Panc1 (cell line): ENCODE results near the gene NELFCD. TPM values are rescaled to one million over a fixed set of nuclear protein-coding genes. Genes with fewer than 3 reads are reported as not detected.

ENCODE experiments used
- ATAC-seq: fragments of 200-7000 bp; cut with Tn5 transposase; 2 replicates; pipeline ENCODE4 v1.9.1; 2020; ENCODE audit warnings: mild to moderate bottlenecking, moderate library complexity
- BruUV-seq: library from RNA; stranded (reverse); fragments of 400-500 nt; replicated peaks from 2 replicates; lab custom pipeline; 2021; lab: Mats Ljungman, UMichigan
- CTCF ChIA-PET: fragments of 300-600 bp; sonication (Branson Sonifier 250); formaldehyde crosslinking; loops from one replicate; lab custom pipeline; 2022; ENCODE audit warnings: antibody characterized with exemption; lab: Charles Lee
- POLR2A ChIA-PET: fragments of 300-600 bp; sonication (Branson Sonifier 250); formaldehyde crosslinking; loops from one replicate; lab custom pipeline; 2022; ENCODE audit warnings: antibody characterized with exemption; lab: Charles Lee
- DNase-seq: peaks from one replicate; pipeline ENCODE4 v3.0.0-alpha.2; 2010; ENCODE audit warnings: low read depth, low spot score
- H3K27ac ChIP-seq: 2 replicates; pipeline ENCODE4 v1.5.1; 2011; ENCODE audit warnings: mild to moderate bottlenecking, low read length, inconsistent platforms
- H3K27me3 ChIP-seq: fragments of 200-500 bp; sonication (Bioruptor generic); 2 replicates; pipeline ENCODE4 v1.6.0; 2014; ENCODE audit warnings: low read length, inconsistent platforms; ENCODE audit not compliant: control insufficient read depth, insufficient read depth
- H3K36me3 ChIP-seq: fragments of 200-500 bp; sonication (Bioruptor generic); 2 replicates; pipeline ENCODE4 v1.5.1; 2014; ENCODE audit warnings: inconsistent platforms, mild to moderate bottlenecking, low read length, moderate library complexity; ENCODE audit not compliant: control insufficient read depth, insufficient read depth
- H3K4me1 ChIP-seq: 2 replicates; pipeline ENCODE4 v1.5.1; 2011; ENCODE audit warnings: inconsistent platforms, mild to moderate bottlenecking, low read length, moderate library complexity; ENCODE audit not compliant: control insufficient read depth, insufficient read depth
- H3K4me3 ChIP-seq, 2 experiments: 2 replicates each; pipeline ENCODE4 v1.5.1; 2011 to 2012; ENCODE audit warnings: low read depth in 2 of 2, low read length in 2 of 2, mild to moderate bottlenecking in 2 of 2, inconsistent platforms in 1 of 2, moderate library complexity in 1 of 2
- H3K9me3 ChIP-seq: fragments of 200-500 bp; sonication (Bioruptor generic); 2 replicates; pipeline ENCODE4 v1.5.1; 2014; ENCODE audit warnings: low read depth, mild to moderate bottlenecking, inconsistent platforms, low read length, moderate library complexity; ENCODE audit not compliant: control insufficient read depth, insufficient read depth
- POLR2AphosphoS5 ChIP-seq: IDR thresholded peaks from 2 replicates; pipeline ENCODE4 v1.6.1; 2012; ENCODE audit warnings: mild to moderate bottlenecking, low read depth, low read length, moderate library complexity
- SIN3A ChIP-seq: IDR thresholded peaks from 2 replicates; pipeline ENCODE4 v1.6.1; 2012; ENCODE audit warnings: low read depth, mild to moderate bottlenecking, low read length, moderate library complexity, borderline replicate concordance; ENCODE audit not compliant: insufficient read depth
- TCF7L2 ChIP-seq: IDR thresholded peaks from 2 replicates; pipeline ENCODE4 v1.6.1; 2011; ENCODE audit warnings: mild to moderate bottlenecking, low read depth, low read length, inconsistent platforms
- in situ Hi-C: cut with HindIII; loops from 2 replicates; pipeline ENCODE4 v1.10.0; 2016; ENCODE audit warnings: low sequenced_read_pairs, low pct_unique_long_range_greater_than_20kb
- intact Hi-C: fragments of 100-400 bp; cut with micrococcal nuclease; formaldehyde crosslinking; loops from one replicate; pipeline ENCODE4 v1.10.0; 2022; ENCODE audit not compliant: unreplicated experiment
- total RNA-seq: library from RNA; stranded (reverse); gene quantifications from one replicate; pipeline ENCODE4 v1.2.1, GENCODE V29; 2021; ENCODE audit not compliant: unreplicated experiment
- TF ChIP-seq, protein P1 (sequence below): fragments of 450-650 bp; IDR thresholded peaks from 2 replicates; pipeline ENCODE4 v1.5.1; 2017; ENCODE audit warnings: mild to moderate bottlenecking
- TF ChIP-seq, protein P2 (sequence below), 2 experiments: IDR thresholded peaks; 2 replicates each; pipeline ENCODE4 v1.6.1; 2011 to 2012; ENCODE audit warnings: low read depth in 2 of 2, control low read depth in 1 of 2, low read length in 1 of 2, mild to moderate bottlenecking in 1 of 2, moderate library complexity in 1 of 2; ENCODE audit not compliant: insufficient read depth in 1 of 2

Gene NELFCD
- total RNA-seq, 1 experiment from 2014 or later = 108 TPM

DNA sequence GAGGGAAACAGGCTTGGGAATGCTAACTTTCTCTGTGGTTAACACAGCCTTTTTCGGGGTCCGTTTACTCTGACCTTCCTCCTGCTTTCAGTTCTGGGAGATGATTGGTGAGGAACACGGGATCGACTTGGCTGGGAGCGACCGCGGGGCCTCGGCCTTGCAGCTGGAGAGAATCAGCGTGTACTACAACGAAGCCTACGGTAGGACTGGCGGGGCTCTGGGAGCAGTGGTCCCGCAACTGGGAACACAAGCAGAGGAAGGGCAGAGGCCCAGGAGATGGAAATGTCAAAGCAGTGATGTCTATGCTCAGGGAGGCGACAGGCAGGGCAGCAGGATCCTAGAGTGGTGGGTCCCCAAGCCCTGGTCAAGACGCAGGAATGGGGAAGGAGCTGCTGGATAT lies 41.7 kb downstream of the NELFCD start:
- TF ChIP-seq, protein P1, sequence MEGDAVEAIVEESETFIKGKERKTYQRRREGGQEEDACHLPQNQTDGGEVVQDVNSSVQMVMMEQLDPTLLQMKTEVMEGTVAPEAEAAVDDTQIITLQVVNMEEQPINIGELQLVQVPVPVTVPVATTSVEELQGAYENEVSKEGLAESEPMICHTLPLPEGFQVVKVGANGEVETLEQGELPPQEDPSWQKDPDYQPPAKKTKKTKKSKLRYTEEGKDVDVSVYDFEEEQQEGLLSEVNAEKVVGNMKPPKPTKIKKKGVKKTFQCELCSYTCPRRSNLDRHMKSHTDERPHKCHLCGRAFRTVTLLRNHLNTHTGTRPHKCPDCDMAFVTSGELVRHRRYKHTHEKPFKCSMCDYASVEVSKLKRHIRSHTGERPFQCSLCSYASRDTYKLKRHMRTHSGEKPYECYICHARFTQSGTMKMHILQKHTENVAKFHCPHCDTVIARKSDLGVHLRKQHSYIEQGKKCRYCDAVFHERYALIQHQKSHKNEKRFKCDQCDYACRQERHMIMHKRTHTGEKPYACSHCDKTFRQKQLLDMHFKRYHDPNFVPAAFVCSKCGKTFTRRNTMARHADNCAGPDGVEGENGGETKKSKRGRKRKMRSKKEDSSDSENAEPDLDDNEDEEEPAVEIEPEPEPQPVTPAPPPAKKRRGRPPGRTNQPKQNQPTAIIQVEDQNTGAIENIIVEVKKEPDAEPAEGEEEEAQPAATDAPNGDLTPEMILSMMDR = no peak
- no peak for TF ChIP-seq POLR2AphosphoS5
- TF ChIP-seq SIN3A = no peak
- TF ChIP-seq TCF7L2 = no peak
- TF ChIP-seq, protein P2, sequence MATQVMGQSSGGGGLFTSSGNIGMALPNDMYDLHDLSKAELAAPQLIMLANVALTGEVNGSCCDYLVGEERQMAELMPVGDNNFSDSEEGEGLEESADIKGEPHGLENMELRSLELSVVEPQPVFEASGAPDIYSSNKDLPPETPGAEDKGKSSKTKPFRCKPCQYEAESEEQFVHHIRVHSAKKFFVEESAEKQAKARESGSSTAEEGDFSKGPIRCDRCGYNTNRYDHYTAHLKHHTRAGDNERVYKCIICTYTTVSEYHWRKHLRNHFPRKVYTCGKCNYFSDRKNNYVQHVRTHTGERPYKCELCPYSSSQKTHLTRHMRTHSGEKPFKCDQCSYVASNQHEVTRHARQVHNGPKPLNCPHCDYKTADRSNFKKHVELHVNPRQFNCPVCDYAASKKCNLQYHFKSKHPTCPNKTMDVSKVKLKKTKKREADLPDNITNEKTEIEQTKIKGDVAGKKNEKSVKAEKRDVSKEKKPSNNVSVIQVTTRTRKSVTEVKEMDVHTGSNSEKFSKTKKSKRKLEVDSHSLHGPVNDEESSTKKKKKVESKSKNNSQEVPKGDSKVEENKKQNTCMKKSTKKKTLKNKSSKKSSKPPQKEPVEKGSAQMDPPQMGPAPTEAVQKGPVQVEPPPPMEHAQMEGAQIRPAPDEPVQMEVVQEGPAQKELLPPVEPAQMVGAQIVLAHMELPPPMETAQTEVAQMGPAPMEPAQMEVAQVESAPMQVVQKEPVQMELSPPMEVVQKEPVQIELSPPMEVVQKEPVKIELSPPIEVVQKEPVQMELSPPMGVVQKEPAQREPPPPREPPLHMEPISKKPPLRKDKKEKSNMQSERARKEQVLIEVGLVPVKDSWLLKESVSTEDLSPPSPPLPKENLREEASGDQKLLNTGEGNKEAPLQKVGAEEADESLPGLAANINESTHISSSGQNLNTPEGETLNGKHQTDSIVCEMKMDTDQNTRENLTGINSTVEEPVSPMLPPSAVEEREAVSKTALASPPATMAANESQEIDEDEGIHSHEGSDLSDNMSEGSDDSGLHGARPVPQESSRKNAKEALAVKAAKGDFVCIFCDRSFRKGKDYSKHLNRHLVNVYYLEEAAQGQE (IDR thresholded peaks at IDR 0.05; ENCODE audit: insufficient read depth in 1 of 2, low read depth in 2 of 2, low read length in 1 of 2) = no peak
- no peaks in the 10 kb centered on the region for H3K27me3 ChIP-seq
- BruUV-seq = no TSS peak
- ChIA-PET POLR2A (no interaction called here), CTCF (no interaction called here)
- intact Hi-C loops = no loop called here
- H3K4me1 ChIP-seq = no peaks in the 10 kb centered on the region
- no peak for DNase-seq
- H3K4me3 ChIP-seq = no peak overlapping the region
- no peak overlapping the region for H3K27ac ChIP-seq
- in situ Hi-C loops = no loop called here
- no peaks in the 10 kb centered on the region for H3K9me3 ChIP-seq
- no peak for ATAC-seq
- peaks cover 26% of the 10 kb centered on the region for H3K36me3 ChIP-seq

DNA sequence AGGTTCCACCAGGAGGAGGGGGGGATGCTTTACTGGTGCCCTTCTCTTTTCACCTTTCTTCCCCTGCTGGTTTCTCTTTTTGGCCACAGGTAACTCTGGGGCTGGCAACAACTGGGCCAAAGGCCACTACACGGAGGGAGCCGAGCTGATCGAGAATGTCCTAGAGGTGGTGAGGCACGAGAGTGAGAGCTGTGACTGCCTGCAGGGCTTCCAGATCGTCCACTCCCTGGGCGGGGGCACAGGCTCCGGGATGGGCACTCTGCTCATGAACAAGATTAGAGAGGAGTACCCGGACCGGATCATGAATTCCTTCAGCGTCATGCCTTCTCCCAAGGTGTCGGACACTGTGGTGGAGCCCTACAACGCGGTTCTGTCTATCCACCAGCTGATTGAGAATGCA lies 42.6 kb downstream of the NELFCD start:
- no TSS peak for BruUV-seq
- Histone ChIP-seq H3K27ac (no peak overlapping the region), H3K9me3 (no peaks in the 10 kb centered on the region), H3K4me1 (peaks cover 3% of the 10 kb centered on the region), H3K36me3 (peaks cover 34% of the 10 kb centered on the region), H3K4me3 (no peak overlapping the region), H3K27me3 (no peaks in the 10 kb centered on the region)
- ChIA-PET POLR2A (interaction anchor here (0.5 kb wide), 1 partner anchor 45 kb away, joined by 4 read pairs; no protein-coding TSS in a partner anchor), CTCF (no interaction called here)
- TF ChIP-seq, protein P1 = no peak
- TF ChIP-seq POLR2AphosphoS5 = no peak
- no peak for TF ChIP-seq TCF7L2
- TF ChIP-seq, protein P2 (IDR thresholded peaks at IDR 0.05; ENCODE audit: insufficient read depth in 1 of 2, low read depth in 2 of 2, low read length in 1 of 2) = no peak
- no peak for TF ChIP-seq SIN3A
- no peak for ATAC-seq
- intact Hi-C loops (no loop called here), in situ Hi-C loops (no loop called here)
- DNase-seq = no peak
